ENCODE measurements around the gene FA2H.

GRCh38 chr16:74776926-74777325, 2.3 kb upstream of the FA2H start:
- no peak for TF ChIP-seq CTCF (IDR thresholded peaks at IDR 0.05; ENCODE audit: low read depth, low read length)
- TF ChIP-seq EZH2phosphoT487 (IDR thresholded peaks at IDR 0.05; ENCODE audit: low read depth) = no peak
